ENCODE measurements around the gene TTC17.
"Not testable (repeated sequence)": the region's sequence is repeated elsewhere in the genome, so short reads cannot be mapped to it uniquely, and the experiment has no call there.

The TTC17 gene

DNA sequence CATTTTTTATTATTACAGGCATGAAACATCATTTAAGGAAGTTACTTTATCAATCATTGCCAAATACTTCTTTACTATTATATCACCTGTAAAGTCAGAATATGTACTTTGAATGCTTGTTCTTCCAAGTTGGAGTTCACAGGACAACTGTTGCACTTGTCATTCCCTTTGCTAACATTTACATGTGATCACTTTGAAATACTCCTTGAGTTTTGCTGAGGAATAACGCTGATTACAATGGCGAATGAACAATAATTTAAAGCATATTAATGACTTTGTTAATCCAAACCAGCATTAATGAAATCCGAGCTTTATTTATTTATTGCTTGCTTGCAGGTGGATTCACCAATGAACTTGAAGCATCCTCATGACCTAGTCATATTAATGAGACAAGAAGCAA is 20.2 kb downstream of the TTC17 start:
- DNase-seq (ENCODE audit: low read depth in 2 of 3, low spot score in 2 of 3): no peak

DNA sequence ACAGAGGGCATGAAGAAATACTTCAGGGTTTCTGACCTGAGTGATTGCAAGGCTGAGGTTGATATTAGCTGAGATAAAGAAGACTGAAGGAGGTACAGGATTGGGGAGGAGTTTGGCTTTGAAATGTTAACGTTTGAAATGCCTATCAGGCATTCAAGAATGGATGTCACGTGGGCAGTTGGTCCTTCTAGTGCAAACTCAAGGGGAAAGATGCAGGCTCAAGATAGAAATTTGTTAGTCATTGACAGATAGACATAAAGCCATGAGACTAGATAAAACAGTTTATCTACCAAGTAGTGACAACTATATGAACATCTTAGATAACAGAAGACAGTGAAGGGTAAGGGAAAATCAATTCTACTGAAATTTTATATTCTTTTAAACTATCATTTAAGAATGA is 23.1 kb downstream of the TTC17 start:
- no peak for DNase-seq (ENCODE audit: low read depth in 2 of 3, low spot score in 2 of 3)

DNA sequence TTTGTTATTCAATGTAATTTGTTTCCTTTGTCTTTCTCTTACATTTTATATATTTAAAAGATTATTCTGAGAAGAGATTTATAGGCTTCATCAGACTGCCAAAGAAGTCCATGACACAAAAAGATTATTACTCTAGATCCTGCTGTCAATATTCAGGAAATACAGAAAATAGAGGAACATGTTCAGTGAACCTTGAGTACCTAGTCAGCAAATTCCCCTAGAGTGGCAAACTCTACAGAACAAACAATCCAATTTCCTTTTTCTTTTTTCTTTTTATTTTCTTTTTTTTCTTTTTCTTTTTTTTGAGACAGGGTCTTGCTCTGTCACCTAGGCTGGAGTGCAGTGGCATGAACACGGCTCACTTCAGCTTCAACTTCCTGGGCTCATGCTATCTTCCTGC is 23.9 kb downstream of the TTC17 start:
- DNase-seq (ENCODE audit: low read depth in 2 of 3, low spot score in 2 of 3): no peak

DNA sequence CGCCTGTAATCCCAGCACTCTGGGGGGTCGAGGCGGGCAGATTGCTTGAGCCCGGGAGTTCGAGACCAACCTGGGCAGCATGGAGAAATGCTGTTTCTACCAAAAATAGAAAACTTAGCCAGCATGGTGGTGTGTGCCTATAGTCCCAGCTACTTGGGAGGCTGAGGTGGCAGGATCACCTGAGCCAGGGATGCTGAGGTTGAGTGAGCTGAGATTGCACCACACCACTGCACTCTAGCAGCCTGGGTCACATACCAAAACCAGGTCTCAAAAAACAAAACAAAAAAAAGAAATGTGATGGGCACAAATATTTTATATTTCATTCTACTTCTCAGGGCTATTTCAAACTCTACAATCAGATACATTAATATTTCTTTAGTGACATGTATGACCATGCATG is 25.7 kb downstream of the TTC17 start:
- no peak for DNase-seq (ENCODE audit: low read depth in 2 of 3, low spot score in 2 of 3)

DNA sequence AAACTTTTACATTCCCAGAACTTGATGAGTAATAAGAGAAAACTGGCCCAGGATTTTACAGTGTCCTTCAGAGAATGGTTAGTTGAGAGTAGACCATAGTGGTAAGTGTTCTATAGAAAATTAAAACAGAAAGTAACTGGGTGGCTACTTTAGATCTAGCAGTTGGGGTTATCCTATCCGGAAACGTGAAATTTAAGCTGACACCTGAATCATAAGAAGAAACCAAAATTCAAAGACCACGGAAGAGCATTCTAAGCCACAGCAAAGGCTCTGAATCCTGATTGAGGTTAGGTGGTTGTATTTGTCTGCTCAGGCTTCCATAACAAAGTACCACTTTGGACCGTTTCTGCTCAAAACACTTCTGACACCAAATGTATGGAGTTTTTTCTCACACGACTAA is 34.0 kb downstream of the TTC17 start:
- no peak for DNase-seq (ENCODE audit: low read depth in 2 of 3, low spot score in 2 of 3)

DNA sequence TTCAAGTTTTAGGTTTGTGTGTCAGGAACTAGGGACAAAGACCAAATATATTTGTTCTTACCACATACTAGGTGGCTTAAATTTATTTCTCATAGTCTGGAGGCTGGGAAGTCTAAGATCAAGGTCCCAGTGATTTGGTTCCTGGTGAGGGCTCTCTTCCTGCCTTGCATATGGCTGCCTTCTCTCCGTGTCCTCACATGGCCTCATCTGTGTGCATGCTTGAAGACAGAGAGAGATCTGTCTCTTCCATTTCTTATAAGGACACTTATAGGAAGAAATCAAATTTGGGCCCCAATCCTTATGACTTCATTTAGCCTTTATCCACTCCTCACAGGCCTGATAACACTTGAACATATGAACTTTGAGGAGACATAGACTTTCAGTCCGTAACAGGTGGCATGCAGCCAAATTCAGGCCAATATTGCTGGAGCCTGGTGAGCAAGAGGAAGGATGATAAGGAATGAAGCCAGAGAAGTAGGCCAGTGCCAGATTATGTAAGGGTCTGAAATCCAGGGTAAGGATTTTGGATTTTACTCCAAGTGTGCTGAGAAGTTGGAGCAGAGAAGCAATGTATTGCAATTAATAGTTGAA is 35.1 kb downstream of the TTC17 start:
- DNase-seq (ENCODE audit: low read depth in 2 of 3, low spot score in 2 of 3): no peak

DNA sequence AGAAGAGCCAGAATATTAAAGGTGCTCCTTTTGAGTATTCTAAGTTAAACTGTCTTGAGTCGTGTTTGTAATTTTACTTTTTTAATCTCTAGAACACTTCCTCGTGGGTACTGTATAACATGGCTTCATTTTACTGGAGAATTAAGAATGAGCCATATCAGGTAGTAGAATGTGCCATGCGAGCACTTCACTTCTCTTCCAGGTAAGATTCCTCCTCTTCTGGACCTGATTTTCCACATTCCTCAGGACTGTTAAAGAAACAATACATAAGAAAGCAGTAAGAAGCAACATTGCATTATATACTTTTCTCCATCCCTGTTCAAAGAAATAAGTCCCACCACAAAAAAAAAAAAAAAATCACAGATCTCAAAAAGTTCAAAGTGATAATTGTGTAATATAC is 37.9 kb downstream of the TTC17 start:
- no peak for DNase-seq (ENCODE audit: low read depth in 2 of 3, low spot score in 2 of 3)

DNA sequence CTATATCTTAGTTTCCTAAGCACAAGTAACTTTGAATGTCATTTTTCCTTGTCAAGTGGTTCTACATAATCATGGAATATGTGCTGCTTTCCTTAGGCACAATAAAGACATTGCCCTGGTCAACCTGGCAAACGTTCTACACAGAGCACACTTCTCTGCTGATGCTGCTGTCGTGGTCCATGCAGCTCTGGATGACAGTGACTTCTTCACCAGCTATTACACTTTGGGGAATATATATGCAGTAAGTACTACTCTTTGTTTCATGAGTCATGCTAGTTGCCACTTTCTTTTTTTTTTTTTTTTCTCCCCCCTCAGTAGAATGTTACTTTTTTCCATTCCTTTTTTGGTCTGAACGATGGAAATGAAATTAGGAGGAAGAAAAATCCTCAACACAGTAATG is 38.5 kb downstream of the TTC17 start:
- no peak for DNase-seq (ENCODE audit: low read depth in 2 of 3, low spot score in 2 of 3)

DNA sequence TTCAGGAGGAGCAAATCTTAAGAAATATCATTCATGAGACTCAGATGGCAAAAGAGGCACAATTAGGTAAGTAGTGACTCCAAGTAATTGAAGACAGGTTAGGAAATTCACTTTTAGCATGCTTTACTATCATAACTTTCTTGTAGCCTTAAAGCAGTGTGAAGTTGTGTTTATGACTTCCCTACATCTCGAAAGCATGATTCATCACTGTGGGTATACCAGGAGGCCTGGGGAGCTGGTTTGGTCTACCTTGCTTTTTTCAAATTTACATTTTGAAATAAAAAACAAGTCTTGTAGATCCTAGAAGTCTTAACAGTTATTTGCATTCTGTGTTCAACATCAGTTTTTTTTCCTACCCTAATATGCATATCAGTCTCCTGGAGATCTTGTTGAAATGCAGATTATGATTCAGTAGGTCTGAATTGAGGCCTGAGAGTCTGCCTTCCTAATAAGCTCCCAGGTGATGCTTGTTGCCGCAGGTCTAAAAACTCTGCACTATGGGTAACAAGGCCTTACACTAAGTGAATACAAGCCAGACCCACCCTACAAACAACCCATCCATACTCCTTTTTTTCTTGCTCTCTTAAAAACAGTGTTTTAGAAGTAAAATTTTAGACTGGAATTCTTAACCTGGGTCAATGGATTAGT is 41.4 kb downstream of the TTC17 start:
- DNase-seq (ENCODE audit: low read depth in 2 of 3, low spot score in 2 of 3): no peak

DNA sequence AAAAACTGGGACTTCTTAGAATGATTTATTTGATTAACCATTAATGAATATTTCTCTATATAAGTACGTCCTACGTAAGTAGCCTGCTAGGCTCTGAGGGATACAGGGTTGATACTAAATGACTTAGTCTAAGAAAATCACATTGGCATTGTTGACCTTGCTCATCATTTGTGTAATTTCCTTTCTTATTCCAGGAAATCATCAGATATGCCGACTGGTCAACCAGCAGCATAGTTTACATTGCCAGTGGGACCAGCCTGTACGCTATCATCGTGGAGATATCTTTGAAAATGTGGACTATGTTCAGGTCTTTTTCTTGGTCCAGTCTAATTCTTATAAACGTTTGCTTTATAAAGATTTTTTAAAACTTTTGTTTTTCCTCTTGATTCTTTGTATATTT is 42.5 kb downstream of the TTC17 start:
- DNase-seq (ENCODE audit: low read depth in 2 of 3, low spot score in 2 of 3): no peak

DNA sequence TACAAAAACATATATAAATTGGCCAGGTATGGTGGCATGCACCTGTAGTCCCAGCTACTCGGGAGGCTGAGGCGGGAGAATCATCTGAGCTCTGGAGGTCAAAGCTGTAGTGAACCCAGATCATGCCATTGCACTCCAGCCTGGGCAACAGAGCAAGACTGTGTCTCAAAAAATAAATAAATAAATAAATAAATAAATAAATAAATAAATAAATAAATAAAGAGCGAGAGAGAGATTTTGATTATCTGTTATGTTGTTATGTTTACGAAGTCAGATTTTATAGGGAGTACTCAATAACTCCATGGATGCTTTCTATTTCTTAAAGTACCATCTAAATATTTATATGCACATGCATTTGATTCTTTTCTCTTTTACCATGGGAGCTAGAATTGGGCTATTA is 43.1 kb downstream of the TTC17 start:
- not testable (repeated sequence) for DNase-seq (ENCODE audit: low read depth in 2 of 3, low spot score in 2 of 3)

DNA sequence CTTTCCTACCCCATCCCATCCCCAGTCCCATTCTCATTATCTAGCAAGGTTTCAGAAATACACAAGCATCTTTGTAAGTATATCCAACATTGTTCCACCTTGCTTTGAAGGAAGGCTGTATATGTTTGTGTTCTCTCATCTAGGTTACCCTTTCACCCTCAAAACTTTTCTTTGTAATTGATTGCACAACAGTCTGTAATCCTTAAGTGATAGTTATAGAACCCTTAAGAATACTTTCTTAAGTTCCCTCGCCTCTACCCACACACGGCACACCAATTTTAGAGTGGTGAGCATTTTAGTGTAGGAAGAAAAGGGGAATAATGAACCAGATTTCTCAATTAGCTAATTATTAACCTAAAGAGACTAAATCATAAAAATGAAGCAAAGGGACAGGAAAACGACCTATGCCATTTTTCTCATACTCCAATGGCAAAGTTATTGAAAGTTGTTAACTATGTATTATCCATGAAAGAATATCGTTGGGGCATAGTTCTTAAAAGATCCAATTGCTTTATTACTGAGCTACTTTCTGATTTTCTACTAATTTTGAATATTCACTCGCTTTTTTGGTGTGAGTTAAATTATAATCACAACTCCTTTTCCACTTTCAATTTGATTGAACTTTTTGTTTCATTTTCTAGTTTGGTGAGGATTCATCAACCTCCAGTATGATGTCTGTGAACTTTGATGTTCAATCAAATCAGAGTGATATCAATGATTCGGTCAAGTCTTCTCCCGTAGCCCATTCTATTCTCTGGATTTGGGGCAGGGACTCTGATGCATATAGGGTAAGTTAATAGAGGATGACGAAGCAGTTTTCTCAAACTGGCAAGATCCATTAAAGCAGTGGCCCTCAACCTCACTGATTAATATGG is 44.9 kb downstream of the TTC17 start:
- DNase-seq (ENCODE audit: low read depth in 2 of 3, low spot score in 2 of 3): no peak

DNA sequence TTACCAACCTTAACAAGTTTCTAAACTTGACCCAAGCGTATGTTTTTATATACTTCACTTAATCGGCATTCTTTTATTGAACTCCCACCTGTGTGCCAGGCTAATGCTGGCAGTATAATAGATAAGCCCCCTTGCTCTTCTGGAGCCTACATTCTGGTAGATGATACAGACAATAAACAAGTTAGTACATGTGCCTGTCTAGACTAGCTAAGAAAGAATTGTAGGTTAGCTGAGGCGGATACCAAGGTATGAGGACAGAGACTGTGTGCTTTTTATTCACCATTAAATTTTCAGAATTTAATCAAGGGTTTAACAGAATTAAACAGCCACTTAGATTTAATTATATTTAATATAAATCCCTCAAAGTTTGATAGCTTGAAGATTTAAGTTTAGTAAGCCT is 45.7 kb downstream of the TTC17 start:
- no peak for DNase-seq (ENCODE audit: low read depth in 2 of 3, low spot score in 2 of 3)

DNA sequence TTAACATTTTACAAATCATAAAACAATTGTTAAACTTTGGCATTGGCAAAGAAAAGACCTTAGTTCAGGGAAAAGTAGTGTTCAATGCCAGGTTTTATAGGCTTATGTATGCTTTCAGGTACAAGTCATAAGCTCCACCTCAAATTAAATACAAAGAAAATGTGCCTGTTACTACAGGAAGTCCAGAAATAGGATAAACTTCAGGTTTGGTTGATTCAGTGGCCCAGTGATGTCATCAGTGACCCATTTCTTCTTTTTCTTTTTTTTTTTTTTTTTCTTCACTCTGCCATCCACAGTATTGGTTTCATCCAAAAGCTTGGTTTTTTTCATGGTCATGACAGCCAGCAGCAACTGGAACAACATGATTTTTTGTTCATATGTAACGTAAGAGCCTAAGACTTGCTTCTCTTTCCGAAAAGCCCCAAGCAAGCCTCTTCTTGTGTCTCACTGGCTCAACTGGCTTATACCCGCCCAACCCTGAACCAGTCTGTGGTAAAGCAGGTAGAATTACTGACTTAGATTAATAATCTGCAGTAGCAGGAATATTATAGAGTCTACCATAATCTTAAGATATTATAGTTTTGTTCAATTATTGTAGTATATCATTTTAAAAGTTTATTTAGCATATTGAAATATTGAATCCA is 46.2 kb downstream of the TTC17 start:
- no peak for DNase-seq (ENCODE audit: low read depth in 2 of 3, low spot score in 2 of 3)

DNA sequence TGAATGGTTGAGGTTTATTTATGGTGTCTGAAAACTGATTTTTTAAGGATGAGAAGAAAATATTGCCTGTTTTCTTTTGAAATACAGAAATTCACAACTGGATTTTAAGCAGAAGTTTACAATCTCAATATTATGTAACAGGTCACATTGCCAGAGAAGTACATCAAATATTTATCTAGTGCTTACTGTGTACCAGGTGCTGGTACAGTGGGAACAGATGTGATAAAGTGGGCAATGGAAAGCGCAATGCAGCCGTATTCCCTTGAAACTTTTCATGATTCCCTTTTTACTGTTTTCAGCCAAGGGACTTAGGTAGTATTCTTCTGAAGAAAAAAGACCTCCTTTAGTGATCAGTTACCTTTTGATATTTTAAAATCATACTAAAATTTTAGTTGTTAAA is 49.6 kb downstream of the TTC17 start:
- DNase-seq (ENCODE audit: low read depth in 2 of 3, low spot score in 2 of 3): no peak

DNA sequence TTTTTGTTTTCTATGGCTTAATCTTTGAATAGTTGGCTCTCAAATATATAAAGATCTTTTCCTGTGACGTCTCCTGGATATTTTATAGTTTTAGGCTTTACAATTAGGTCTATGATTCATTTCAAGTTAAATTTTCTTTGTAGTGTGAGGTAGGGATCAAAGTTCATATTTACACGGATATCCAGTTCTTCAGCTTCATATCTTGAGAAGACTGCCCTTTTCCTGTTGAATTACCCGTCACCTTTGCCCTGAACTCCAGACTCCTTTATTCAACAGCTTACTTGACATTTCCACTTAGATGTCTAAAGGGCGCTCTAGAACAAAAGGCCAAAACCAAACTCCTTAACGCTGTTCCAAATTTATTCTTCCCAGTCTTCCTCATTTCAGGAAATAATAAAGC is 51.7 kb downstream of the TTC17 start:
- DNase-seq (ENCODE audit: low read depth in 2 of 3, low spot score in 2 of 3): no peak

DNA sequence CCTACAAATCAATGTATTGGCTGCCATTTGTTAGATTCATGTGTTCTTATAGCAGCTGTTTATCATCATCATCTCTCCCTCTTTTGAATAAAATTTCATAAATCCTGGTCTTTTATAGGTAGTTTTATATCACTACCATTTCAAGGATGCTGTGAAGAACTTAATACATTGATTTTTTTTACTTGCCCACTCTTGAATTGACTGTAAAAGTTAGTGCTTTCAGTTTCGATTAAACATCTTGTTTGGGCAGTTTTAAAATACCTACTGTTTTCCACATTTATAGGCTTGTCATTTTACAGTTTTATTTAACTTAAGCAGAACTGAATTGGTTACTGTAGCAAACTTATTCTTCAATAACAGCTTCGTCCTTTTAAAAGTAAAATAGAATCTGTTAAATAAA is 59.5 kb downstream of the TTC17 start:
- DNase-seq (ENCODE audit: low read depth in 2 of 3, low spot score in 2 of 3): no peak

DNA sequence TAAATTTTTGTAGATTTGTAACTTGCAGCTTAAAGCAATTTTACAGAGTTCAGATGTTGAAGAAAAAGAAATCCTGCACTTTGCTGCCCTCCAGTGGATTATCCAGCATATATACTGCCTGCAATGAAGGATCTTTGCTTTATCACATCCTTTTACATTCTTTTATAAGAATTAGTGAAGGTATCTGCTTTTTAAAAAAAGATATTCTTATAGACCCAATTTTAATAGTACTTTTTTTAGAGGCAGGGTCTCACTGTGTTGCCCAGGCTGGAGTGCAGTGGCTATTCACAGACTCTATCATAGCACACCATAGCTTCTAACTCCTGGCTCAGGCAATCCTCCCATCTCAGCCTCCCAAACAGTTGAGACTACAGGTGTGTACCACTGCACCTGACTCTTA is 60.7 kb downstream of the TTC17 start:
- DNase-seq (ENCODE audit: low read depth in 2 of 3, low spot score in 2 of 3): no peak

DNA sequence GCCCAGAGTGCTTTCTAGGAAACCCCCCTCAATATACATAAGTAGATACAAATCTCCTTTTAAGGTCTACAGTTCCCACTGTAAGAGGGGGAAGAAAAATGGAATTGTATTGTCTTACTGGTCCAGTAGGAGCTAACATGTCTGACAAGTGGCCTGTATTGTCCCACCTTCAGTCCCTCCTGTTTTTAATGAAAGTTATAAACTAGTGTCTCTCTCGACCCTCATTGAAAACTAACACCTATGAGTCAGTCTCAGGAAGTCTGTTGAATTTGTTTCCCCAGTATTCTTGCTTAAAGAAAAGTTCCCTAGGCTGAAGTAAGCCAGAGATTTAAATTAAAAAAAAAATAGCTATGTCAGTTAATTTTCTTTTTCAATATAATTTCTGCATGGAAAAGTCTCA is 69.3 kb downstream of the TTC17 start:
- no peak for DNase-seq (ENCODE audit: low read depth in 2 of 3, low spot score in 2 of 3)

DNA sequence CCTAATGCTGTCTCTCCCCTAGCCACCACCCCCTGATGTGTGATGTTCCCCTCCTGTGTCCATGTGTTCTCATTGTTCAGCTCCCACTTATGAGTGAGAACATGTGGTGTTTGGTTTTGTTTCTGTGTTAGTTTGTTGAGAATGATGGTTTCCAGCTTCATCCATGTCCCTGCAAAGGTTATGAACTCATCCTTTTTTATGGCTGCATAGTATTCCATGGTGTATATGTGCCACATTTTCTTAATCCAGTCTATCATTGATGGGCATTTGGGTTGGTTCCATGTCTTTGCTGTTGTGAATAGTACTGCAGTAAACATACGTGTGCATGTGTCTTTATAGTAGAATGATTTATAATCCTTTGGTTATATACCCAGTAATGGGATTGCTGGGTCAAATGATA is 72.2 kb downstream of the TTC17 start:
- DNase-seq (ENCODE audit: low read depth in 2 of 3, low spot score in 2 of 3): not testable (repeated sequence)

DNA sequence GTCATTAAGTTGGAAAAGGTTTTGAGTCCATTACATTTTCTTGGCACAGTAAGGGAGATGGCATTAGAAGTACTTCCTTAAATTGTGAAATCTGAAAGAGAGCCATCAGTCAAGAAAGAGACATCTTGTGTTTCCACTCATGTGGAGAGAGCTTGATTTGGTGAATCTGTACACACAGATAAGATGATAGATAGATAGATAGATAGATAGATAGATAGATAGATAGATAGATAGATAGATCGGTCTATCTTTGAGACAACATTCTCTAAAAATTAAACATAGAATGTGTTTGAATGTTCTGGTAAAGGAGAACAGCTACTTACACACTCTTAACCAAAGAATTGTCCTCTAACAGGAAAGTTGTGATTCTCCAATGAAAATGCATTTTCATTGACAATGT is 76.2 kb downstream of the TTC17 start:
- DNase-seq (ENCODE audit: low read depth in 2 of 3, low spot score in 2 of 3): no peak

DNA sequence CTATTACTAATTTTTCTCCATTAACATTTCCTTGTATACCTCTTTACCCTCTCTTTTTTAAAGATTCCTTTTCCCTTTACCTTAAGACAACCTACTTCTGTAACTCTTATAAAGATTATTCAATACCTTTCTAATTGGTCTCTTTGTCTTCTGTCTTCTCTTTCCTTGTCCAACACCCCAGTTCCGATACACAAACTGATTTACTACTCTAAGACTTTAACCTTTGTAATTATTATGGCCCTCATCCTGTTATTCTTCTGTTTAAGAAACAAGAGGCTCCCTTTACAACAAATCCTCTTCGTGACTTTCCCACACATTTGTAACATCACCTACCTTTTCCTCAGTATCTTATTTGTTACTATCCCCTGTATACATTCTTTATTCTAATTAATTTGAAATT is 81.8 kb downstream of the TTC17 start:
- no peak for DNase-seq (ENCODE audit: low read depth in 2 of 3, low spot score in 2 of 3)

Data from activated CD8-positive, alpha-beta memory T cell treated with anti-CD3 and anti-CD28 coated beads for 48 hours (primary cell).